HG03342 (cell line): Measurements from ENCODE around the gene SCAANT1.

ENCODE experiments used
- ATAC-seq: cut with Tn5 transposase; IDR thresholded peaks from one replicate; pipeline ENCODE4 v1.9.1; 2021; ENCODE audit warnings: mild to moderate bottlenecking, moderate library complexity; ENCODE audit not compliant: unreplicated experiment

The SCAANT1 gene

GRCh38 chr3:63934041-63934866, 22.1 kb upstream of the SCAANT1 start:
- no peak for ATAC-seq

GRCh38 chr3:63933459-63933858, 21.3 kb upstream of the SCAANT1 start:
- peak; percentile 64 for ATAC-seq

- no peak for ATAC-seq
Observed at GRCh38 chr3:63932509-63933212, 20.5 kb upstream of the SCAANT1 start.

DNA sequence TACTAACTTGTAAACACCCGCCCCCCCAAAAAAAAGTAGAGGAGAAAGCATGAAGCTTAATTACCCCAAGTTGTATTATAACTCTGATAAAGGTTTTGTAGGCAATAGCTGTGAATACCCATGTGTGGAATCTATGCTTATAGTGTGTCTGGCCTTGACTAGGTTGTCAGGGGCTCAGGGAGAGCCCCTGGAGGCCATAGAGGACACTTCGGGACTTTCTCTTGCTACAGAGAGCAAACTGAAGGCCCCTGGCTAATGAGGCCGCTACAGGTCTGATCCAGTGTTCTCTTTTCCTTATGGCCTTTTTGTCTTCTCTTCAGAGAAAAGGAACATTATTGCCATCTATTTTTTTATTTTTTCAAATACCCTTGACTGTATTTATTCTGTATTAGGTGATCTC, 19.1 kb upstream of the SCAANT1 start:
- ATAC-seq, result no peak

DNA sequence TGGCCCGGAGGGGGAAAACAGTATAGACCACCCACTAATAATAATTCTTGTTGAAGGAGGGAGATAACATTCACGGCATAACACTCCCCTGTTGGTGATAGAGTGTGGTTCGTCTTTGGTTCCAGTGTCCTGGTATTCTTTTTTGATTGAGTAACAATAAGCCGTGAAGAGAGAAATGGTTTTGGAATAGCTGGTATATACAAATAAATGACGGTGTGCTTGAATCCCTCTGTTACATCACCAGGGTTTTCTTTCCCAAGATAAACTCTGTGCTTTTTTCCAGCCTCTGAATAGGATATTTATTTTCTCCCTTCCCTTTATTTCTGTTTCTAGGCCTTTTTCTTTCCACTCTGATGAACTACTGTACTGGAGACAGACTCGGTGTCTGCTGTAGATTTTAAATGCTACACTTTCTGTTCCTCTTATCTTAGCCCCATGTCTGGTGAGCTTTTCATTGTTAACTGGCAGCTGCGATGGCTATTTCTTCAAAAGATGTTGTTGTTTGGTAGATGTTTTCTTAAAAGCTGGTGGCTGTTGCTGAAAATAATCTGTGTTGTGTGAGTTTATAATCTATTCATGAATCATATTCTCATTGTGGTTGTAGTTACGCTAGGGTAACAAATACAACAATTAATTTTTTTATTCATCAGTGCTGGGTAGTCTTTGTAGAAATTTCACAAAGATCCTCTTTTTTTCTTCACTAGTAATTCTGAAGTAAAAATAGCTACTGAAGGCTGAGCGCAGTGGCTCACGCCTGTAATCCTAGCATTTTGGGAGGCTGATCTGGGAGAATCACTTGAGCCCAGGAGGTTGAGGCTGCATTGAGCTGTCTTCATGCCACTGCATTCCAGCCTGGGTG, 15.5 kb upstream of the SCAANT1 start:
- peak; percentile 79 for ATAC-seq

- no peak for ATAC-seq
Observed at GRCh38 chr3:63926309-63926708, 14.1 kb upstream of the SCAANT1 start.

DNA sequence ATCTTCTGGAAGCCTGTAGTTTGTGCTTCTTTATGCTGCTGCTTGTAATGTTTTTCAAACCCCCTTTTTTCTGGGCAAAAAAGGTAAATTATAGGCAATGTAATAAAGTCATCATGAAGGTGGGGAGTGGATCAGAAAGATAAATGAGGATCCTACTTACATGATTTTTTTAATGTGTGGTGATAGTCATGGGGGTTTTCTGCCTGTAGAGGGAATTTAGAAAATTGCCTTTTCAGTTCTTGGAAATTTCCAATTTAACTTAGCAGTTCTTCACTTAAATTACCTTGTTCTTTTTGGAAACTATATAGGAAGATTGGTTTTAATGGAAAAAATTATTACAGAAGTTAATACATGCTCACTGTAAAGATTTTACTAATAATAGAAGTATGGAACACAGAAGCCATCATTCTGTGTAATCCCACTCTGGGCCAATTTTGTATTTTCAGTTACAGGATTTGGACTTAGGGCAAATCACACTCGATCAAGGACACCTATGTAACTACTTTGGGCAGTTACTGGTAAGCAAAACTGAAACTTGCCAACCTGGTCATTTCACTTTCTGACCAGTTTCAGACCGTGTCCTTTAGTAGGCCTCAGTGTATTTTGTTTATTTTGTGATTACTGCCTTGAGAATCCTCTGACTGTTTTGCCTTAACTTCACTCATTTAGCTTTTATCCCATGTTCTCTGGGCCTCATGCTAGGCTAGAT, 10.5 kb upstream of the SCAANT1 start:
- no peak for ATAC-seq

GRCh38 chr3:63921741-63922482, 9.7 kb upstream of the SCAANT1 start:
- peak; percentile 82 for ATAC-seq

DNA sequence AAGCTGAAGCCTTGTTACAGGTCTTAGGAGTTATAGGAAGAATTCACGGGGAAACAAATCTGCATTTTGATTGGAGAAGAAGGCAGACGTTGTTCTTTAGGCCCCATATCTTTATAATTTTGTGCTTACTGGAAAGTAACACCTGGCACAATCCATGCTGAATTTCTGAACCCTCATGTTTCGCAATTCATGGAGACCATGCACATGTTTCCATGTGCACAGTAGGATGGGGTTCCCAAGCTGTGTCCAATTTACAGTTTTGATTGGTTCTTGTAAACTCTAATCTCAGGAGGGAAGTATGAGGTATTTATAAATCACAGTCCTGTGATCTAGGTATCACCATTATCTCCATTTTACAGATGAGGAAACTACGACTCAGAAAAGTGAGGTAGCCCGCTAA, 7.8 kb upstream of the SCAANT1 start:
- no peak for ATAC-seq

DNA sequence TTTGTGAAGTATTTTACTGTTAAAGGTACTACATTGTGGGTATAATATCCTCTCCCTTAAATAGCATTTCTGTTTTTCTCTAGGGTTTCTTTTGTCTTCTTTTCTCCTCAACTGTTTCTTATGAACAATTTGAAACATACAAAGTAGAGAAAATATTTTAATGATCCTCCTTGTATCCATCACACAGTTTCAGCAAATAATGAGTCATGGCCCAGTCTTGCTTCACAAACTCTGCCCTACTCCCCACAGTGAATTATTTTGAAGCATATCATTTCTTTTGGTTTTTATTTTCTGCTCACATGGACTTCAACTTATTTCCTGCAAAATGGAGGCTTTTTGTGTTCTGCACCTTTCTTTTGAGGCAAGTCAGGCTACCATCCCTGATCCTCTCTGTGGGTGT, 6.1 kb upstream of the SCAANT1 start:
- no peak for ATAC-seq

- ATAC-seq, result no peak
Observed at GRCh38 chr3:63914312-63914711, 2.1 kb upstream of the SCAANT1 start.

- peak; percentile 6 for ATAC-seq
Observed at GRCh38 chr3:63912768-63913588, 795 bp upstream of the SCAANT1 start.

- no peak for ATAC-seq
Observed at GRCh38 chr3:63911509-63911872, 692 bp downstream of the SCAANT1 start.

DNA sequence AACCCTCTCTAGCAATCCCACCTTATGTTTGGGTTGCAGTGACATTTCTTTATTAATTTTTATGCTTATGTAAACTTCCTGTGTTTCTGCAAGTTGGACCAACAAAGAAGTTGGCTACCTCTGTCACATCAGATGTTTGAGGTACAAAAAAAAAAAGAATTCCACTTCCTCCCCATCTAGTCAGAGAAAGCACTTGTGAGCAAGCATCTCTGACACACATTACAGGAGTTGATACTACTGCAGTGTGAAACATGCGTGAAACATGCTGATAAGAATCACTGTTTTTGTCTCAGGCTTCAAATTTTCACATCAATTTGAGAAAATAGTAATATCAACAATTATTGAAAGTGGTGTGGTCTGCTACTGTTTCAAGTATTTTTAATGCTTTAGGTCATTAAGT, 1.3 kb downstream of the SCAANT1 start:
- ATAC-seq, result no peak

DNA sequence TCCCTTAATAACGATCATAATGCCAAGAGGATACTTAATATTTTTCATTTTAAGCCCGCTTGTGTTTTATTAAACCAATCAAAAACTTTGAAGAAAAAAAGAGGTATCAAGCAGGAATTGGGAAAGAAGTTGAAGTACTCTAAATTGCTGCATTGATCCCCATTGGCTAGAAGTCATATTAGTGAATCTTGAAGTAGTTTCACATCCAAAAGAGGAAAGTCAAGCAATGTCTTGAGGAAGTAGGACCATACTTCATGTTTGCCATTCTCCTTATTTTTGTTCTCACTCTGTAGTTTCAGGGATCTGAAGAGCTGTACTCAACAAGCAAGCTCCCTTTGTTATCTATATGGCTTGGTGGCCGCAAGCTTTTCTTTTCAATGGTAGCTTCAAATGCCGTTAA, 2.2 kb downstream of the SCAANT1 start:
- no peak for ATAC-seq

DNA sequence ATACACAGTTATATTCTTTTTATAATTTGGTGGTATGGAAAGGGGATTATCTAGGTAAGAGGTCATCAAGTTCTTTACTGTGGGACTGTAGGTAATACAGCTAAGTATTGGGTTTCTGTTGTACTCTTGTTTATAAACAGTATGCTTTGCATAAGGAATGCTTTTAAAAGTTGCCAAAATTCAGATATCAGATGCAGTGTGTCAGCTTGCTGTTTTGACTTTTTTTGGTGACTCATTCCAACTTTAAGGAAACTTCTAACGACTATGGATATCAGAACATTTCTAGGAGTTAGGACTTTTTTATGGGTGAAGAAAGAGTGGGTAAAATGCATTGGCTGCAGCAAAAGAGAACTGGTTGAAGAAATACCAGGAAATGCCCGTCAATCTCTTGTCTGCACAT, 2.8 kb downstream of the SCAANT1 start:
- ATAC-seq, result no peak

GRCh38 chr3:63908776-63909175, 3.4 kb downstream of the SCAANT1 start:
- ATAC-seq, result no peak

DNA sequence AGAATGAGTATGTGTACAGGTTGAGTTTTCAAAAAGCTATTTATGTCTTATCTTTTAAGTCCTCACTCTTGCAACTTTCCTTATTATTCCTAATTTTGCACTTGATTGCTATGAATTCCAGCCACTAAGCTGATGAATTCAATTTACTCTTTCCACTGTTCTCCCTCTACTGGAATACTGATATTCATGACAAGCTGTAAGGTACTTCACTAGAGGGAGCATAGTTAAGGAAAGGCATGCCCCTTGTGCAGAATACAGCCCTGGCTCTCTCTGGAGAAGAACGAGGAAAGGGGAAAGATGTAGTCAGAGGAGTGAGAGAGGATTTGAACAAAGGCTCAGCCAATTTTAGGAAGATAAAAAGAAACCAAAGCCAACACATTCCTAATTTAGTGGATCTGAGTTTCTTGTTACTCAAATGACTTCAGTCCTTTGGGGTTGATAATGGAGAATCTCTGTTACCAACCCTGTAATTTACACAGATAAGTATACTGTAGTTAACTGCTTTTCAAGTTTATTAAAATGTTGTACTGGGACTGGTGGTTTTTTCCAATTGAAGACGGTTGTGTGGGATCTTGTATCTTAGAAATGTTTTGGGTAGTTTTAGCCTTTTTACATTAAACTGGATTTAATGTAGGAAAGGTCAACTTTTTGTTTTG, 4.0 kb downstream of the SCAANT1 start:
- ATAC-seq, result no peak
